ENCODE data around the gene LRRIQ3. TPM values are rescaled to one million over a fixed set of nuclear protein-coding genes. Genes with fewer than 3 reads are reported as not detected.

LRRIQ3 gene
- total and polyA plus RNA-seq, 2 of the 13 experiments (the other 11 are each of a cell fraction or from before 2014, with no cell fraction given), result 1.1 to 1.3 TPM

GRCh38 chr1:74011736-74012135 is 186.2 kb downstream of the LRRIQ3 start:
- TF ChIP-seq IKZF4 (CRISPR knock-in tag; IDR thresholded peaks at IDR 0.05; ENCODE audit: borderline replicate concordance, low read depth, not compliant biosample characterization) (no peak), YY1 (IDR thresholded peaks at IDR 0.05; ENCODE audit: insufficient read depth, insufficient replicate concordance, low read depth, low read length) (no peak), FOXA1 (IDR thresholded peaks at IDR 0.05) (no peak), FOXA1 (CRISPR knock-in tag; IDR thresholded peaks at IDR 0.05) (no peak), ZNF224 (CRISPR knock-in tag; IDR thresholded peaks at IDR 0.05) (no peak), ZSCAN25 (CRISPR knock-in tag; IDR thresholded peaks at IDR 0.05) (no peak), TRIM24 (CRISPR knock-in tag; IDR thresholded peaks at IDR 0.05) (no peak), HNF4A (CRISPR knock-in tag; IDR thresholded peaks at IDR 0.05) (no peak), ZNF124 (CRISPR knock-in tag; IDR thresholded peaks at IDR 0.05) (no peak), HDAC6 (IDR thresholded peaks at IDR 0.05; ENCODE audit: low read depth, low read length) (no peak), SIX4 (CRISPR knock-in tag; IDR thresholded peaks at IDR 0.05) (no peak), ZNF138 (CRISPR knock-in tag; IDR thresholded peaks at IDR 0.05; ENCODE audit: low read depth) (no peak), CREM (IDR thresholded peaks at IDR 0.05) (no peak), CREM (CRISPR knock-in tag; IDR thresholded peaks at IDR 0.05) (no peak), MED8 (CRISPR knock-in tag; IDR thresholded peaks at IDR 0.05; ENCODE audit: insufficient replicate concordance) (no peak), SRSF1 (optimal IDR thresholded peaks at IDR 0.05; ENCODE audit: low read depth, low read length) (no peak), RARA (CRISPR knock-in tag; IDR thresholded peaks at IDR 0.05) (no peak), FOXK1 (CRISPR knock-in tag; IDR thresholded peaks at IDR 0.05; ENCODE audit: borderline replicate concordance, low read depth) (no peak), U2AF2 (IDR thresholded peaks at IDR 0.05; ENCODE audit: low read depth, low read length) (no peak)
- TF ChIP-seq, protein P1, sequence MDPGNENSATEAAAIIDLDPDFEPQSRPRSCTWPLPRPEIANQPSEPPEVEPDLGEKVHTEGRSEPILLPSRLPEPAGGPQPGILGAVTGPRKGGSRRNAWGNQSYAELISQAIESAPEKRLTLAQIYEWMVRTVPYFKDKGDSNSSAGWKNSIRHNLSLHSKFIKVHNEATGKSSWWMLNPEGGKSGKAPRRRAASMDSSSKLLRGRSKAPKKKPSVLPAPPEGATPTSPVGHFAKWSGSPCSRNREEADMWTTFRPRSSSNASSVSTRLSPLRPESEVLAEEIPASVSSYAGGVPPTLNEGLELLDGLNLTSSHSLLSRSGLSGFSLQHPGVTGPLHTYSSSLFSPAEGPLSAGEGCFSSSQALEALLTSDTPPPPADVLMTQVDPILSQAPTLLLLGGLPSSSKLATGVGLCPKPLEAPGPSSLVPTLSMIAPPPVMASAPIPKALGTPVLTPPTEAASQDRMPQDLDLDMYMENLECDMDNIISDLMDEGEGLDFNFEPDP (CRISPR knock-in tag; conservative IDR thresholded peaks at IDR 0.05), result no peak
- TF ChIP-seq, protein P2, sequence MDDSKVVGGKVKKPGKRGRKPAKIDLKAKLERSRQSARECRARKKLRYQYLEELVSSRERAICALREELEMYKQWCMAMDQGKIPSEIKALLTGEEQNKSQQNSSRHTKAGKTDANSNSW (CRISPR knock-in tag; IDR thresholded peaks at IDR 0.05; ENCODE audit: borderline replicate concordance), result no peak
- Histone ChIP-seq H3K27ac (ENCODE audit: extremely low read length, insufficient read depth, low read length) (no peak overlapping the region), H3K4me2 (ENCODE audit: low read depth, low read length) (no peak overlapping the region), H3K4me3 (replicated peaks in 1 of 3; ENCODE audit: insufficient read depth in 1 of 3, low read depth in 2 of 3, low read length in 3 of 3) (no peak overlapping the region), H3K79me2 (ENCODE audit: insufficient read depth, low read length) (no peaks in the 10 kb centered on the region), H3K4me1 (ENCODE audit: insufficient read depth, low read length) (no peaks in the 10 kb centered on the region), H3K9me3 (ENCODE audit: low read length) (no peaks in the 10 kb centered on the region), H2AFZ (ENCODE audit: low read length) (no peak overlapping the region), H3K27me3 (ENCODE audit: control insufficient read depth in 1 of 2, insufficient read depth in 2 of 2, low read length in 2 of 2) (no peaks in the 10 kb centered on the region), H4K20me1 (ENCODE audit: insufficient read depth, low read length) (no peaks in the 10 kb centered on the region), H3K36me3 (replicated peaks in 1 of 2; ENCODE audit: control insufficient read depth in 1 of 2, insufficient read depth in 2 of 2, low read length in 2 of 2) (no peaks in the 10 kb centered on the region), H3K9ac (ENCODE audit: insufficient read depth, low read depth, low read length) (no peak overlapping the region)
- BruUV-seq (replicated peaks), result no TSS peak
- FAIRE-seq (no peak), DNase-seq (ENCODE audit: low spot score) (no peak), ATAC-seq (no peak)
- ChIA-PET CTCF (ENCODE audit: low intra/inter-chr PET ratio, low total read pairs) (no interaction called here), POLR2A (no interaction called here)
- in situ Hi-C loops (cut with HindIII; ENCODE audit: extremely low pct_ligation_motif_present, low pct_unique_long_range_greater_than_20kb) (no loop called here), intact Hi-C loops (cut with micrococcal nuclease; ENCODE audit: unreplicated experiment) (no loop called here)
